Measurements from ENCODE around the gene SLC5A1. TPM values are rescaled to one million over a fixed set of nuclear protein-coding genes. Genes with fewer than 3 reads are reported as not detected.
"Not testable (repeated sequence)": the region's sequence is repeated elsewhere in the genome, so short reads cannot be mapped to it uniquely, and the experiment has no call there.

The SLC5A1 gene
- polyA plus RNA-seq, 2 of the 4 experiments (the other 2 are of a cell fraction): 0.03 to 0.04 TPM

- H3K27ac ChIP-seq; POLR2A ChIA-PET; H3K4me1 ChIP-seq; H3K4me2 ChIP-seq; H3K4me3 ChIP-seq; DNase-seq (ENCODE audit: low read depth in 1 of 2, low spot score in 1 of 2); FAIRE-seq; H3K9me3 ChIP-seq; CTCF ChIA-PET; ATAC-seq: not testable (repeated sequence)
- TF ChIP-seq MAFK (IDR thresholded peaks at IDR 0.05; ENCODE audit: partially characterized antibody): peak; percentile 47
- 85% methylated on average over 3 of the region's 3 CpGs for WGBS (ENCODE audit: missing lambda C conversion rate)
Observed at GRCh38 chr22:32135958-32136357, 92.9 kb downstream of the SLC5A1 start.

DNA sequence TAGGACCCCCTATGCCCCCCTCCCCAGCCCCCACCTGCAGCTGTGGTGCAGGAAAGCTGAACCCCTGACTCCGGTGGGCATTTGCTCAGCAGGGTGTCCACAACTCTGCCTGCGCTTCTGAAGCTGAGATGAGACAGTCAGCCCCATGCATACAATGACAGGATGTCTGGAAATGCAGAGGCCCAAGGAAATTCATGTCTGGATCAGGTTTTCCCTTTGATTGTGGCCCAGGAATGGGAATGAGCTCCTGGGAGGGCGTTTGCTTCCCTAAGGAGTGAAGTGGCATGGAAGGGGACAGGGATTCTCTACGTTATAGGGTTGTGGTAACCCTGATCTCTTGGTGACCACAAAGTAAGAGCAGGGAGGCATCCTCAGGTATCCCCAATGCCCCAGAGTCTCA, 93.8 kb downstream of the SLC5A1 start:
- ATAC-seq; DNase-seq (ENCODE audit: low read depth in 1 of 2, low spot score in 1 of 2); CTCF ChIA-PET; H3K9me3 ChIP-seq; H3K4me2 ChIP-seq; H3K4me3 ChIP-seq; H3K27ac ChIP-seq; H3K4me1 ChIP-seq; FAIRE-seq; POLR2A ChIA-PET: not testable (repeated sequence)
- WGBS (ENCODE audit: missing lambda C conversion rate): 76% methylated on average over 4 of the region's 4 CpGs

DNA sequence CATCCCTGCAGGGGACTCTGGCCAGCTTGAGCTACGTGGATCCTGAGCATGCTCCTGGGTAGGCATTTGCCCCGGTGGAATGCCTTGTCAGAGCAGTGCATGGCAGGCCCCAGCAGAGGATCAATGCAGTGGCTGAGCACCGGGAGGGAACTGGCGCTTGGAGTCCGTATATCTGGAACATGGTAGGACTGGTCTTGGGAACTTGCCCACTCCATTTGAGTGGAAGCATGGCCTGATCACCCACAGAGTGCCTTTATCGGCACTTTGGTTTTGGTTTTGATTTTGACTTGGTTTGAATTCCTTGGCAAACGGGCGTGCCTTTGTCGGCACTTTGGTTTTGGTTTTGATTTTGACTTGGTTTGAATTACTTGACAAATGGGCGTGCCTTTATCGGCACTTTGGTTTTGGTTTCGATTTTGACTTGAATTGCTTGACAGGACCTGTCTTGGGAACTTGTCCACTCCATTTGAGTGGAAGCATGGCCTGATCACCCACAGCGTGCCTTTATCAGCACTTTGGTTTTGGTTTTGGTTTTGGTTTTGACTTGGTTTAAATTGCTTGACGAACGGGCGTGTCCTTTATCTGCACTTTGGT, 94.8 kb downstream of the SLC5A1 start:
- Histone ChIP-seq H3K27ac (peak overlapping the region; percentile 42 to 57), H3K4me3 (peak overlapping the region; percentile 55), H3K4me2 (peak overlapping the region; percentile 71)
- CTCF ChIA-PET: interaction anchor here (0.7 kb wide), 1 partner anchor 353 kb away, joined by 3 read pairs; no protein-coding TSS in a partner anchor
- under 1% methylated on average over 11 of the region's 16 CpGs for WGBS (ENCODE audit: missing lambda C conversion rate)
- POLR2A ChIA-PET, FAIRE-seq, H3K4me1 ChIP-seq, H3K9me3 ChIP-seq: not testable (repeated sequence)
- TF ChIP-seq PHF8 (IDR thresholded peaks at IDR 0.05; ENCODE audit: borderline replicate concordance, low read depth): peak; percentile 54; the same call in 1 of the 2 replicates
- ATAC-seq (peak; percentile 72 to 82), DNase-seq (ENCODE audit: low read depth in 1 of 2, low spot score in 1 of 2) (peak in 1 of 2 experiments; percentile 19)

DNA sequence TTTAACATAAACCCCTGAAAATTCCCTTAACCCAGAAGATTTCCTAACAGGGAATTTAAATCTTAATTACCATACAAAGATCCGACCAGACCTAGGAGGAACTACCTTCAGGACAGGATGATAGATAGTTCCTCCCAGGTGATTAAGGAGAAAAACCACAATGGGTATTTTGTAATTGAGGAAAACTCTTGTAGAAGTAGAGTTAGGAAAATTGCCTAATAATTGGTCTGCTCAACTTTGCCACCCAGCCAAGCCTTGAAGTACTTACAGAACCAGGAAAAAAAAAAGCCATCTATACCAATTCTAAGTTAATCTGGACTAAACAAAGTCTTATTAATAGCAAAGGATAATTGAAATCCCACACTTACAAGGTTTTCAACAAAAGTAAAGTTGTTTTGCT, 95.5 kb downstream of the SLC5A1 start:
- FAIRE-seq; ATAC-seq; POLR2A ChIA-PET; H3K9me3 ChIP-seq; DNase-seq (ENCODE audit: low read depth in 1 of 2, low spot score in 1 of 2); H3K4me1 ChIP-seq: not testable (repeated sequence)
- Histone ChIP-seq H3K27ac (peak overlapping the region in 1 of 2 experiments; percentile 42; a peak in 1 of 6 replicates), H3K4me2 (peak overlapping the region; percentile 71), H3K4me3 (peak overlapping the region; percentile 55)
- WGBS (ENCODE audit: missing lambda C conversion rate): 47% methylated on average over 1 of the region's 1 CpG
- CTCF ChIA-PET: interaction anchor here (0.7 kb wide), 1 partner anchor 353 kb away, joined by 3 read pairs; no protein-coding TSS in a partner anchor

GRCh38 chr22:32140688-32141087, 97.6 kb downstream of the SLC5A1 start:
- CTCF ChIA-PET: interaction anchor here (0.6 to 0.7 kb wide), 4 partner anchors 56 to 494 kb away, joined by 3 to 5 read pairs (median 3); no protein-coding TSS in a partner anchor
- DNase-seq (ENCODE audit: low read depth in 1 of 2, low spot score in 1 of 2) (peak in 1 of 2 experiments; percentile 18), ATAC-seq (peak; percentile 63 to 89; a peak in 5 of 6 replicates)
- H3K4me2 ChIP-seq, FAIRE-seq, H3K27ac ChIP-seq, H3K9me3 ChIP-seq, H3K4me3 ChIP-seq, H3K4me1 ChIP-seq, POLR2A ChIA-PET: not testable (repeated sequence)
- TF ChIP-seq, protein P1, sequence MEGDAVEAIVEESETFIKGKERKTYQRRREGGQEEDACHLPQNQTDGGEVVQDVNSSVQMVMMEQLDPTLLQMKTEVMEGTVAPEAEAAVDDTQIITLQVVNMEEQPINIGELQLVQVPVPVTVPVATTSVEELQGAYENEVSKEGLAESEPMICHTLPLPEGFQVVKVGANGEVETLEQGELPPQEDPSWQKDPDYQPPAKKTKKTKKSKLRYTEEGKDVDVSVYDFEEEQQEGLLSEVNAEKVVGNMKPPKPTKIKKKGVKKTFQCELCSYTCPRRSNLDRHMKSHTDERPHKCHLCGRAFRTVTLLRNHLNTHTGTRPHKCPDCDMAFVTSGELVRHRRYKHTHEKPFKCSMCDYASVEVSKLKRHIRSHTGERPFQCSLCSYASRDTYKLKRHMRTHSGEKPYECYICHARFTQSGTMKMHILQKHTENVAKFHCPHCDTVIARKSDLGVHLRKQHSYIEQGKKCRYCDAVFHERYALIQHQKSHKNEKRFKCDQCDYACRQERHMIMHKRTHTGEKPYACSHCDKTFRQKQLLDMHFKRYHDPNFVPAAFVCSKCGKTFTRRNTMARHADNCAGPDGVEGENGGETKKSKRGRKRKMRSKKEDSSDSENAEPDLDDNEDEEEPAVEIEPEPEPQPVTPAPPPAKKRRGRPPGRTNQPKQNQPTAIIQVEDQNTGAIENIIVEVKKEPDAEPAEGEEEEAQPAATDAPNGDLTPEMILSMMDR (IDR thresholded peaks at IDR 0.05): peak; percentile 14; the same call in 1 of the 3 replicates
- peak in 1 of 2 experiments; percentile 19; a peak in 2 of 5 replicates for TF ChIP-seq RAD21 (conservative IDR thresholded peaks at IDR 0.05 in 1 of 2, IDR thresholded peaks at IDR 0.05 in 1 of 2)
- WGBS (ENCODE audit: missing lambda C conversion rate): 15% methylated on average over 5 of the region's 6 CpGs

GRCh38 chr22:32142600-32142999, 99.5 kb downstream of the SLC5A1 start:
- ChIA-PET CTCF (interaction anchor here (0.8 kb wide), 1 partner anchor 9 kb away, joined by 3 read pairs; no protein-coding TSS in a partner anchor), POLR2A (no interaction called here)
- ATAC-seq (no peak), DNase-seq (ENCODE audit: low read depth in 1 of 2, low spot score in 1 of 2) (no peak), FAIRE-seq (no peak)
- Histone ChIP-seq H3K9me3 (no peaks in the 10 kb centered on the region), H3K4me2 (no peak overlapping the region), H3K4me1 (no peaks in the 10 kb centered on the region), H3K4me3 (no peak overlapping the region), H3K27ac (no peak overlapping the region)
- no peak for TF ChIP-seq BCL3 (IDR thresholded peaks at IDR 0.05)
- no peak for TF ChIP-seq HOXB5 (CRISPR knock-in tag; IDR thresholded peaks at IDR 0.05)
- TF ChIP-seq RFX5 (IDR thresholded peaks at IDR 0.05): no peak
- TF ChIP-seq POLR2A (IDR thresholded peaks at IDR 0.05; ENCODE audit: low read length): no peak
- no peak for TF ChIP-seq CHD4 (IDR thresholded peaks at IDR 0.05; ENCODE audit: borderline replicate concordance)
- TF ChIP-seq CHD2 (IDR thresholded peaks at IDR 0.05; ENCODE audit: low read length, partially characterized antibody): no peak
- TF ChIP-seq ZC3H11A (IDR thresholded peaks at IDR 0.05): no peak
- no peak for TF ChIP-seq HDAC2 (IDR thresholded peaks at IDR 0.05)
- no peak for TF ChIP-seq SMC3 (IDR thresholded peaks at IDR 0.05)
- no peak for TF ChIP-seq HOXB13 (CRISPR knock-in tag; IDR thresholded peaks at IDR 0.05; ENCODE audit: low read depth)
- TF ChIP-seq, protein P2, sequence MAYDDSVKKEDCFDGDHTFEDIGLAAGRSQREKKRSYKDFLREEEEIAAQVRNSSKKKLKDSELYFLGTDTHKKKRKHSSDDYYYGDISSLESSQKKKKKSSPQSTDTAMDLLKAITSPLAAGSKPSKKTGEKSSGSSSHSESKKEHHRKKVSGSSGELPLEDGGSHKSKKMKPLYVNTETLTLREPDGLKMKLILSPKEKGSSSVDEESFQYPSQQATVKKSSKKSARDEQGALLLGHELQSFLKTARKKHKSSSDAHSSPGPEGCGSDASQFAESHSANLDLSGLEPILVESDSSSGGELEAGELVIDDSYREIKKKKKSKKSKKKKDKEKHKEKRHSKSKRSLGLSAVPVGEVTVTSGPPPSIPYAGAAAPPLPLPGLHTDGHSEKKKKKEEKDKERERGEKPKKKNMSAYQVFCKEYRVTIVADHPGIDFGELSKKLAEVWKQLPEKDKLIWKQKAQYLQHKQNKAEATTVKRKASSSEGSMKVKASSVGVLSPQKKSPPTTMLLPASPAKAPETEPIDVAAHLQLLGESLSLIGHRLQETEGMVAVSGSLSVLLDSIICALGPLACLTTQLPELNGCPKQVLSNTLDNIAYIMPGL (CRISPR knock-in tag; IDR thresholded peaks at IDR 0.05; ENCODE audit: borderline replicate concordance): no peak
- TF ChIP-seq PBX3 (IDR thresholded peaks at IDR 0.05): no peak
- no peak for TF ChIP-seq GATA3 (IDR thresholded peaks at IDR 0.05; ENCODE audit: borderline replicate concordance)

All from A549 (cell line).